T-helper 2 cell treated with Interferon-gamma antibody and Interleukin-4, amounts not matched to agents 5 μg/mL and 100 μg/mL, for 36 hours (primary cell): ENCODE measurements around the gene ATF5.

ENCODE experiments used
- DNase-seq: peaks from one replicate; pipeline ENCODE4 v3.0.0; 2021; ENCODE audit warnings: low spot score
- H3K27ac Mint-ChIP-seq: one replicate; pipeline ENCODE4 v1.8.0; 2021; ENCODE audit warnings: mild to moderate bottlenecking, mixed read lengths
- H3K27me3 Mint-ChIP-seq: one replicate; pipeline ENCODE4 v1.8.0; 2021; ENCODE audit warnings: low read depth, mixed read lengths
- H3K36me3 Mint-ChIP-seq: one replicate; pipeline ENCODE4 v1.8.0; 2021; ENCODE audit warnings: low read depth, mixed read lengths
- H3K4me1 Mint-ChIP-seq: one replicate; pipeline ENCODE4 v1.8.0; 2021; ENCODE audit warnings: low read depth, mixed read lengths
- H3K4me3 Mint-ChIP-seq: one replicate; pipeline ENCODE4 v1.8.0; 2022; ENCODE audit warnings: mild to moderate bottlenecking, moderate library complexity, mixed read lengths
- H3K9me3 Mint-ChIP-seq: one replicate; pipeline ENCODE4 v1.8.0; 2021; ENCODE audit warnings: mixed read lengths

The ATF5 gene

GRCh38 chr19:49976496-49976895 is 47.5 kb downstream of the ATF5 start:
- DNase-seq = no peak
- H3K4me3 Mint-ChIP-seq = no peak overlapping the region
- H3K27me3 Mint-ChIP-seq = no peaks in the 10 kb centered on the region
- H3K4me1 Mint-ChIP-seq = no peaks in the 10 kb centered on the region
- H3K36me3 Mint-ChIP-seq = peaks cover 3% of the 10 kb centered on the region
- H3K9me3 Mint-ChIP-seq = no peaks in the 10 kb centered on the region
- H3K27ac Mint-ChIP-seq = no peak overlapping the region

- H3K27ac Mint-ChIP-seq = no peak overlapping the region
- H3K4me3 Mint-ChIP-seq = no peak overlapping the region
- DNase-seq = no peak
- H3K9me3 Mint-ChIP-seq = no peaks in the 10 kb centered on the region
- peaks cover 7% of the 10 kb centered on the region for H3K36me3 Mint-ChIP-seq
- H3K4me1 Mint-ChIP-seq = no peaks in the 10 kb centered on the region
- no peaks in the 10 kb centered on the region for H3K27me3 Mint-ChIP-seq
These were observed 48.1 kb downstream of the ATF5 start for GRCh38 chr19:49977076-49977475.

- no peak for DNase-seq
- Mint-ChIP-seq H3K4me3 (no peak overlapping the region), H3K27ac (no peak overlapping the region), H3K27me3 (no peaks in the 10 kb centered on the region), H3K9me3 (no peaks in the 10 kb centered on the region), H3K4me1 (no peaks in the 10 kb centered on the region), H3K36me3 (peaks cover 7% of the 10 kb centered on the region)
These were observed 48.9 kb downstream of the ATF5 start for GRCh38 chr19:49977881-49978280.

- DNase-seq = no peak
- Mint-ChIP-seq H3K4me1 (no peaks in the 10 kb centered on the region), H3K27ac (no peak overlapping the region)
These were observed 49.3 kb downstream of the ATF5 start for GRCh38 chr19:49978324-49978723.

GRCh38 chr19:49981603-49982593 is 52.9 kb downstream of the ATF5 start:
- H3K4me1 Mint-ChIP-seq = no peaks in the 10 kb centered on the region
- DNase-seq = no peak
- no peak overlapping the region for H3K4me3 Mint-ChIP-seq
- no peak overlapping the region for H3K27ac Mint-ChIP-seq
- H3K36me3 Mint-ChIP-seq = peaks cover 26% of the 10 kb centered on the region
- H3K9me3 Mint-ChIP-seq = no peaks in the 10 kb centered on the region
- no peaks in the 10 kb centered on the region for H3K27me3 Mint-ChIP-seq

More at GRCh38 chr19:49978324-49978723, 49.3 kb downstream of the ATF5 start:
- Mint-ChIP-seq H3K9me3 (no peaks in the 10 kb centered on the region), H3K27me3 (no peaks in the 10 kb centered on the region), H3K4me3 (no peak overlapping the region), H3K36me3 (peaks cover 7% of the 10 kb centered on the region)
